ENCODE measurements around the gene ADGRL2. TPM values are rescaled to one million over a fixed set of nuclear protein-coding genes. Genes with fewer than 3 reads are reported as not detected.

Gene ADGRL2
- total and polyA plus RNA-seq, 9 of the 15 experiments (the other 6 are each of a cell fraction or from before 2014, with no cell fraction given): 0.03 to 0.15 (median 0.13) TPM; not detected in 6

- Histone ChIP-seq H3K4me3 (no peak overlapping the region), H3K36me3 (ENCODE audit: control insufficient read depth, insufficient read depth, low read length) (no peaks in the 10 kb centered on the region), H3K4me1 (replicated peaks in 1 of 2; ENCODE audit: control insufficient read depth in 2 of 2, insufficient read depth in 2 of 2, low read length in 2 of 2) (no peaks in the 10 kb centered on the region), H4K20me1 (replicated peaks; ENCODE audit: control insufficient read depth, insufficient read depth, low read length) (no peaks in the 10 kb centered on the region), H3K27me3 (ENCODE audit: control insufficient read depth in 2 of 2, insufficient read depth in 2 of 2, low read length in 2 of 2) (no peaks in the 10 kb centered on the region), H3K9ac (ENCODE audit: insufficient read depth in 1 of 2, low read depth in 2 of 2, low read length in 2 of 2) (no peak overlapping the region), H3K79me2 (ENCODE audit: control insufficient read depth, insufficient read depth, low read length) (no peaks in the 10 kb centered on the region), H2AFZ (ENCODE audit: low read depth, low read length) (no peak overlapping the region), H3K4me2 (ENCODE audit: insufficient read depth, low read length) (no peak overlapping the region), H3K9me1 (ENCODE audit: control insufficient read depth, insufficient read depth, low read length) (no peaks in the 10 kb centered on the region), H3K9me3 (replicated peaks; ENCODE audit: control insufficient read depth, insufficient read depth, low read depth, low read length) (no peaks in the 10 kb centered on the region), H3K27ac (ENCODE audit: extremely low read depth, low read depth, low read length) (no peak overlapping the region)
- intact Hi-C loops (cut with micrococcal nuclease) (no loop called here), in situ Hi-C loops (cut with MboI) (no loop called here)
- BruUV-seq (replicated peaks): no TSS peak
- FAIRE-seq (no peak), ATAC-seq (no peak), DNase-seq (ENCODE audit: extremely low read depth in 1 of 4, low spot score in 3 of 4) (no peak)
- ChIA-PET POLR2A (no interaction called here), CTCF (ENCODE audit: low intra/inter-chr PET ratio) (no interaction called here)
- WGBS (ENCODE audit: insufficient coverage, low coverage, missing lambda C conversion rate): 0% methylated on average over 2 of the region's 2 CpGs
- TF ChIP-seq ZNF717 (CRISPR knock-in tag; IDR thresholded peaks at IDR 0.05): no peak
- TF ChIP-seq RBM14 (IDR thresholded peaks at IDR 0.05; ENCODE audit: borderline replicate concordance, insufficient read depth, low read depth, low read length): no peak
- no peak for TF ChIP-seq ARID3A (IDR thresholded peaks at IDR 0.05; ENCODE audit: borderline replicate concordance, low read depth, low read length)
- no peak for TF ChIP-seq ZBTB26 (CRISPR knock-in tag; IDR thresholded peaks at IDR 0.05)
- no peak for TF ChIP-seq FOXK1 (CRISPR knock-in tag; IDR thresholded peaks at IDR 0.05; ENCODE audit: borderline replicate concordance)
- TF ChIP-seq ZNF398 (CRISPR knock-in tag; IDR thresholded peaks at IDR 0.05): no peak
- no peak for TF ChIP-seq MTA1 (IDR thresholded peaks at IDR 0.05; ENCODE audit: borderline replicate concordance)
- no peak for TF ChIP-seq SNAPC5 (CRISPR knock-in tag; IDR thresholded peaks at IDR 0.05)
- no peak for TF ChIP-seq DDX20 (tag; IDR thresholded peaks at IDR 0.05; ENCODE audit: low read depth)
These were observed 13.0 kb downstream of the ADGRL2 start for GRCh38 chr1:81813691-81814090.
